GM12872 (cell line): Measurements from ENCODE around the gene ESR1.
A peak's percentile ranks its signal among the peaks of the same experiment; 100 is the strongest.

Experiments
- CTCF ChIP-seq: IDR thresholded peaks from 3 replicates; pipeline ENCODE4 v1.5.1; 2011; ENCODE audit warnings: low read depth, mild to moderate bottlenecking, low read length, moderate library complexity; ENCODE audit not compliant: insufficient read depth

The ESR1 gene

GRCh38 chr6:151807513-151808370 lies at the start of gene ESR1:
ESR1 (plus strand) TSS chr6:151807682; CDS start chr6:151807913, 231 bp downstream.
- TF ChIP-seq CTCF: no peak

- TF ChIP-seq CTCF: no peak
Measured at GRCh38 chr6:151760486-151760885, 47.0 kb upstream of the ESR1 start.

- TF ChIP-seq CTCF: no peak
Measured at GRCh38 chr6:151761851-151762250, 45.6 kb upstream of the ESR1 start.

- no peak for TF ChIP-seq CTCF
Measured at GRCh38 chr6:151762817-151763216, 44.7 kb upstream of the ESR1 start.

- peak; percentile 17; the same call in 1 of the 3 replicates for TF ChIP-seq CTCF
Measured at GRCh38 chr6:151763303-151763702, 44.2 kb upstream of the ESR1 start.

GRCh38 chr6:151763938-151764680 lies 43.4 kb upstream of the ESR1 start:
- peak; percentile 83 for TF ChIP-seq CTCF

GRCh38 chr6:151765444-151765886 lies 42.0 kb upstream of the ESR1 start:
- TF ChIP-seq CTCF: peak; percentile 54
